Activated CD4-positive, alpha-beta T cell treated with anti-CD3 and anti-CD28 coated beads, Interleukin-2, amount 50 U/mL, for 24 hours (primary cell): Measurements from ENCODE around the gene ALOX15B.

ENCODE experiments used
- DNase-seq, 2 donors: peaks; one replicate each; pipeline ENCODE4 v3.0.0-alpha.2; 2020; ENCODE audit warnings: low read depth in 1 of 2, low spot score in 1 of 2

The ALOX15B gene

DNA sequence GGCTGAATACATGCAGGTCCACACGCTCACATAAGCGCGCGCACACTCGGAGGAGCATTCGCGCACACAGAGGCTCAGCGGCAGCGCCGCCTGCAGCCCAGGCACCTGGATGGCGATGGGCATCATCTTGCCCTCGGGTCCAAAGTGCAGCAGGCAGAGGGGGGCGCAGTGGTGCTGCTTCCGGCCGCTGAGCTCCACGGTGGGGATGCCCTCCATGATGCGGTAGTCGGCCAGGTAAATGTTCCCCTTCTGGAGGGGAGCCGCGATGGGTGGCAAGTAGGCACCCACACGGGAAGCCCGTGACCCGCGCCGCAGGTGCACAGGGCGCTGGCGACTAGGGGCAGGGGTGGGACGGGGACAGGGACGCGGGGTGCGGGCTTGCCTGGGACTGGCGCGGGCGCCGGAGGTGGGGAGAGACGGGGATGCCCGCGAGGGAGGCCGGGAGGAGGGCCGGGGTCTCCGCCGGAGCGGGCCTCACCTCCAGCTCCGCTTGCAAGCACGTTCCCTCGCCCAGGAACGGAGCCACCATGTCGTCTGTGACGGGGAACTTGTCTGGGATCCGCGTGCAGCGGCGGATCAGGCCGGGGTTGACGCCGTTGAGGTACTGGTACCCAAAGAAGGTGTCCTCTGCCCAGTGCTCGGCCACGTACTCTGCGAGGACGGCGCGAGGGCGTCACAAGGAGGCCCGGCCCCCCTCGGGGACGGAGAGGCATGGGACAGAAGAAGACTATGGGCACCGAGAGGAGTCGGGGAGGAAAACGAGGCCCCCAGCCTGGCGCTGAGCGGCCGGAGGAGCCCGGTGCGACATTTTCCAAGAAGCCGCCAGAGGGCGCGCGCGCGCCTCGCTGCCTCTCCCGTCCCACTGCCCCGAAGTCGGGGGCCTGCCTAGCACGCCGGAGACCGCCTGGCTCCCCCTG lies 40.7 kb downstream of the ALOX15B start:
- peak; percentile 72 to 73 for DNase-seq

DNA sequence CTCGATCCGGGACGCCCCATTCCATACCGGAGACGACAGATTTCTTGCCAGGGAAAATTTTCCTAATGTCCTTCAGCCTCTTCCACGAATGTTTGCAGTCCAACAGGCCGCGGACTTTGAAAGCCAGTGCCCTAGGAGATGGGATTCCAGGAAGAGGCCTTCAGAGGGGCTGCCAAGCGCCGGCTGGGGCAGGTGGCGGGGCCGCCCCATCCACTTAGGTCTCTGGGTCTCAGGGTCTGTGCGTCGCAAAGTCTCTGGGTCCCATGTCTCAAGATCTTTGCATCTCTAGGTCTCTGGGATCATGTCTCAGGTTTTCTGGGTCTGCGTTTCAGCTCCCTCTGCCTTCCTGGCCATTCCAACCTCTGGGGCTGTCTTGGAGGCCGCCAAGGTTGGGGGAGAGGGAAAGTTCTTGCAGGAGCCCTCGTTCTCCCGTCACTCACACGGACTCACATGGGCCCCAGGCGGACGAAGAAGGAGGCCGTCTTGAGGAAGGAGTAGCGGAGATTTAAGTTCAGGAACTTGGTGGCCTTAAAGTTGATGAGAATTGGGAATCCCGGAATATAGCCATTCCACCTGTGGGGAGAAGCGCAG lies 41.4 kb downstream of the ALOX15B start:
- DNase-seq = no peak

DNA sequence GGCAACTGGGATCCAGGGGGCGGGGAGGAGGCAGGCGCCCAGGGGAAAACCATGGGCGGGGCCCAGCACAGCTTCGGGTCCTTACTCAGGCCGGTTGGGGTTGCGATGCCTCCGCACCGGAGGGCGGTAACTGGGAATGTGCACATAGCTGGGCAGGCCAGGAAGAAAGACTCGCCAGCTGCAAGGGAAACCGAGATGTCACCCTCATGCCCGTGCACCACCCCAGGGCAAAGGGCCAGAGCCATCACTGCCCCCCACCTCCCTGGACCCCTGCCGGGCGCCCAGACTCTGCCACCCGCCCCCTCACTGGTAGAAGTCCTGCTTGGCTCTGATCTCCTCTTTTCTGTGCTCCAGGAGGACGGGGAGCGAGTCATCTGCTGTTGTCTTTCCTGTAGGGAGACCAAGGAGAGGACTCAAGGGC lies 42.0 kb downstream of the ALOX15B start:
- no peak for DNase-seq

- DNase-seq = no peak
Measured at GRCh38 chr17:8081876-8082275, 43.0 kb downstream of the ALOX15B start.

DNA sequence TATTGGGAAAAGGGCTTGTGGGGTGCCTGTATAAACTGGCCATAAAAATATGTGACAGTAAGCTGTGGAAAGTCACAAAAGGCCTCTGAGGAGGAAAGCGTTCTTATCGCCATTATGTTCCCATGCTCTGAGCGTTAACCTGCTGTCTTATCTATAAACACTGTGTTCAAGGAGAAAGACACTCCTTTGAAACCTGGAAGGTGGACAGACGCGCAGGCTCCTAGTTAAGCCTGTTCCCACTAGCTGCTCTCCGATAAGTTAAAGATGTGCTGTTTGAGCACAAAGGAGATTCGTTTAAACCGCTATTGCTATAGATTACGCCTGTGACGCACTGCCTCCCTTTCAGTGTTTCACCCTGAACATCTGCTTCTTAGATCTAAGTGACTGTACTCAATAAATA lies 43.4 kb downstream of the ALOX15B start:
- no peak for DNase-seq

DNA sequence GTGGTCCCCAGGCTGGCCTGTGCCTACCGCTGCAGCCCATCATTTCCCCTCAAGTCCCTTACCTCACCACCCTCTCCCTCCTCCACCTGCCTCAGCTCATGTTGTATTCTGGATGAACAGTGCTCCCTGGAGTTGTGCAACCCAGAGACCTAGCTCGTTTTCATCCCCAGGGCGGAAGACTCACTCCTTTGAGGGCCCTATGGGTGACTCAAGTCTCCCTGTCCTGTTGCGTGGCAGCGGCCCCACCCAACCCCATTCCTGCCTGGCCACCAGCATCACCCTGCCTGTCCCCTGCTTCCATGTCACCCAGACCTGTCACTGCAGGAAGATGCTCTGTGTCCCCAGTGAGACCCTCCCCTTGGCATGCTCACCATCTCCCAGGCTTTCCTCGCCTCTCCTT lies 45.4 kb downstream of the ALOX15B start:
- DNase-seq = no peak

DNA sequence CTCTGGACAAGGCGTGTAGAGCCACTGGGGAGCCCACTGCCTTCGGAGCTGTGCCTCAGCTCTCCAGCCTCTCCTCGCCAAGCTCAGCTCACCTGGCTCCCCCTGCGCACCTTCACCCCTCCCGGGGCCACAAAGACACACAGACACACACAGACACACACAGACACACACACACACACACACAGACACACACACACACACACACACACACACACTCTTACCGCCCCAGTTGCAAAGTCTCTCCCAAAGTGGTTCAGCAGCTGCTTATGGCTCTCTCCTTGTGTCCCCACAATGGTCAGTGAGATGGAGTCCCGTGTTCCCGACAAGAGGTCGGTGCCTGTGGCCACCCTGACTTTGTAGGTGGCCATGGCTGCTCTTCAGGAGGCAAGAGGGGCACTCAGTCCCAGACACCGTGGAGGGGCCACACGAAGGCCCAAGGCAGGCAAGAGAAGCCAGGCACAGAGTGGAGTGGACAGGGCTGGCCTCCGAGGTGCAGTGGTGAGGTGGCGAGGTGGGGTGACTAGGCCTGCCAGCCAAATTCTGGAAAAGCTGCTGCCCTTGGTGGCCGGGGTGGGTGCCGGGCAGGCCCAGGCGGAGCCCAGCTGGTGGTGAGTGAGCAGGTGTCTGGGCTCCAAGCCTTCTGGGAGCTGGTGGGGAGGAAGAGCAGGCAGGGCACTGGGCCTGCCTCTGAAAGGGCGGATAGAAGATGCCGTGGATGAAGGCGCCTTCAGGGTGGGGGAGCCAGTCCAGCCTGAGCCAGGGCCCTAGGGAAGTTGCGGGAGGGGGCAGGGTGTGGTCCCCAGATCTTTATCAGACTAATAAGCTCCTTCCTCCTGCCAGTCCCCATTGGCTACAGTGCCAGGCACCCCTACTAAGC lies 48.5 kb downstream of the ALOX15B start, which contains the start of gene ALOX12B:
Gene ALOX12B (minus strand): TSS at position 642 of the 877 bp plus-strand sequence. CDS start 274 bp downstream, at position 368.
- DNase-seq = no peak

DNA sequence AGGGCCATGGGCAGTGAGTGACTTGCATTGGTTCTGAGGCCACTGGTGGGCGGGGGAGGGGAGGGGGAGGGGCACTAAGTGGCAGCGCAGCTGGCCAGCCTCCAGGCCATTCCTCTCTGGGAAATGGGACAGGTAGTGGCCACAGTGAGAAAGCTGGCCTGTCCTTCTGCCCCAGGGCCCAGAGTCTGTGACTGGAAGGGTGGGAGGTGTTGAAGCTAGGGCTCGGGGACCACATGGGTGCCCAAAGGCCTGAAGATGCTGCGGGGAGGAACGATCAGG lies 49.0 kb downstream of the ALOX15B start:
- DNase-seq = no peak

GRCh38 chr17:8089728-8090127 lies 50.9 kb downstream of the ALOX15B start:
- no peak for DNase-seq

DNA sequence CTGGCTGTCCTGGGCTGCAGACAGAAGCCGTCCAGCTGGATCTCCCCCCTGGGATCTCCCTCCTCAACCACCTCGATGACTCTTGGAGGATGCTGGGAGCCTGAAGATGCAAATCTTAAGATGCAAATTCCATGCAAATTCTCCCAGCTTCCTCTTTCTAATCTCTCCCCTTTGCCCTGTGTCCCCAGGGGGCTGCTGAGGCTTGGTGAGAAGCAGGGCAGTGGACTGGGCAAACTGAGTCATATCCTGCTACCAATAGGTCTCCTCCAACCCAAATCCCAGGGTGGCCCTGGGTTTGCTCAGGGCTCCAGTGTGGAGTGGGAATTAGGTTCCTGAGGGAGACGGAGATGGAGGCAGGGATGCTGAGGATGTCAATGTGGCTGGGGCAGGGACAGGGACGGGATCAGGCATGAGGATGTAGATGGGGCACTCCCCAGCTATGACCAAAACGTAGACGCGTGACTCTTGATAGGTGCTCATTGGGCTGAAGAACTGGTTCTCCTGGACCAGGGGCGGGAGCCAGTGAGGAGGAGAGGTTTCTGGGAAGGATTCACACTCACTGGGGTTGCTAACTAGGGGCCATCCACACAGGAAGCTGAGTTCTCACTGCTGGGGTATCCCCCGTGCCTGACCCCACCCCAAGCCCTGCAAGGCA lies 52.3 kb downstream of the ALOX15B start:
- no peak for DNase-seq

- DNase-seq = no peak
Measured at GRCh38 chr17:8095361-8095760, 56.5 kb downstream of the ALOX15B start.

DNA sequence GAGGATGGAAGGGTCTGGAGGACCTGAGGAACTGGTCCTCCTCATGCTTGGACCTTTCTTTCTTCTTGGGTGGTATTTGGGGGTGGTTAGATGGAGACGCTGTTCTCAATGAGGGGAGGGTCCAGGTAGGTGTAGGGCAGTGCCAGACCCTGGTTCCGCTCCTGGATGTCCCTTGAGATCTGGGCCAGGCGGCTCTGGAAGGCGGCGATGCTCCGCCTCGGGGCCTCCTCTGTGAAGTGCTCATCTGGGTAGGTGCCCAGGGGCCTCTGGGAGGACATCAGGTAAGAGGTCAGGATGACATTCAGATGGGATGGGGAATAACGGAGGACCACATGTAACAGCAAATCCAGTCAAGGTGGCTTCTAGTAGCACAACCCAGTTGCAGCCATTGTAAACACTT lies 57.7 kb downstream of the ALOX15B start:
- no peak for DNase-seq
